Measurements from ENCODE around the gene CHCHD6. TPM values are rescaled to one million over a fixed set of nuclear protein-coding genes. Genes with fewer than 3 reads are reported as not detected.

CHCHD6 gene
- total RNA-seq, 4 donors from 2014 or later, result 2.0 to 11.5 (median 10.0) TPM

GRCh38 chr3:126733061-126733430, 29.0 kb downstream of the CHCHD6 start:
- no peak for TF ChIP-seq CTCF (IDR thresholded peaks at IDR 0.05; ENCODE audit: low read depth)

GRCh38 chr3:126734106-126734723, 30.2 kb downstream of the CHCHD6 start:
- no peak for TF ChIP-seq CTCF (IDR thresholded peaks at IDR 0.05; ENCODE audit: low read depth)

GRCh38 chr3:126737527-126737926, 33.5 kb downstream of the CHCHD6 start:
- TF ChIP-seq CTCF (IDR thresholded peaks at IDR 0.05; ENCODE audit: low read depth), result no peak

- no peak for TF ChIP-seq CTCF (IDR thresholded peaks at IDR 0.05; ENCODE audit: low read depth)
Measured at GRCh38 chr3:126742057-126742456, 38.0 kb downstream of the CHCHD6 start.

- TF ChIP-seq CTCF (IDR thresholded peaks at IDR 0.05; ENCODE audit: low read depth), result no peak
Measured at GRCh38 chr3:126743350-126743749, 39.3 kb downstream of the CHCHD6 start.

GRCh38 chr3:126743781-126744180, 39.7 kb downstream of the CHCHD6 start:
- TF ChIP-seq CTCF (IDR thresholded peaks at IDR 0.05; ENCODE audit: low read depth), result no peak

GRCh38 chr3:126745760-126746394, 41.8 kb downstream of the CHCHD6 start:
- no peak for TF ChIP-seq CTCF (IDR thresholded peaks at IDR 0.05; ENCODE audit: low read depth)
